CD14-positive monocyte (primary cell): ENCODE data around the gene CSRNP3. TPM values are rescaled to one million over a fixed set of nuclear protein-coding genes. Genes with fewer than 3 reads are reported as not detected.

Source experiments
- DNase-seq, 3 donors: peaks; one replicate each; pipeline ENCODE4 v3.0.0-alpha.2; 2011 to 2022
- H2AFZ ChIP-seq: 2 replicates; pipeline ENCODE4 v1.6.0; 2012; ENCODE audit warnings: mild to moderate bottlenecking, low read depth, low read length, inconsistent platforms; ENCODE audit not compliant: insufficient read depth, poor library complexity, severe bottlenecking
- H3K27ac ChIP-seq, 2 donors: 1 replicate in 1 of 2; 2 replicates in 1 of 2; pipeline ENCODE4 v1.5.1; 2012 to 2013; ENCODE audit warnings: low read length in 2 of 2, control low read depth in 1 of 2, inconsistent platforms in 1 of 2, low read depth in 1 of 2, mild to moderate bottlenecking in 1 of 2
- H3K27me3 ChIP-seq, 2 donors: one replicate each; pipeline versions ENCODE4 v1.6.0 to v1.6.1; 2011 to 2013; ENCODE audit warnings: low read length in 2 of 2; ENCODE audit not compliant: control insufficient read depth in 2 of 2, insufficient read depth in 2 of 2
- H3K36me3 ChIP-seq, 2 donors: replicated peaks in 1 of 2; 1 replicate in 1 of 2; 2 replicates in 1 of 2; pipeline versions ENCODE4 v1.5.1 to v1.6.1; 2012 to 2013; ENCODE audit warnings: low read length in 2 of 2, control low read depth in 1 of 2, inconsistent platforms in 1 of 2, mild to moderate bottlenecking in 1 of 2; ENCODE audit not compliant: insufficient read depth in 2 of 2, control insufficient read depth in 1 of 2
- H3K4me1 ChIP-seq, 2 donors: 1 replicate in 1 of 2; 2 replicates in 1 of 2; pipeline versions ENCODE4 v1.5.1 to v1.6.1; 2012 to 2013; ENCODE audit warnings: low read length in 2 of 2, control low read depth in 1 of 2, inconsistent platforms in 1 of 2, mild to moderate bottlenecking in 1 of 2, moderate library complexity in 1 of 2; ENCODE audit not compliant: insufficient read depth in 2 of 2, control insufficient read depth in 1 of 2
- H3K4me2 ChIP-seq: replicated peaks from 2 replicates; pipeline ENCODE3; 2012; ENCODE audit warnings: low read length, moderate library complexity, mild to moderate bottlenecking; ENCODE audit not compliant: poor library complexity, severe bottlenecking; ENCODE audit errors: extremely low read depth
- H3K4me3 ChIP-seq, 3 experiments: fragments of 200-600 bp in 1 of 3; sonication (generic) in 1 of 3; replicated peaks in 1 of 3; 1 replicate in 2 of 3; 2 replicates in 1 of 3; pipeline ENCODE4 v1.5.1; 2011 to 2013; ENCODE audit warnings: low read length in 3 of 3, mild to moderate bottlenecking in 3 of 3, control low read depth in 2 of 3, low read depth in 2 of 3, inconsistent platforms in 1 of 3, moderate library complexity in 1 of 3
- H3K79me2 ChIP-seq: 2 replicates; pipeline ENCODE4 v1.6.0; 2012; ENCODE audit warnings: mild to moderate bottlenecking, control low read depth, inconsistent platforms, low read length, moderate library complexity; ENCODE audit not compliant: insufficient read depth
- H3K9ac ChIP-seq: 2 replicates; pipeline ENCODE4 v1.6.0; 2017; ENCODE audit warnings: low read length, mild to moderate bottlenecking; ENCODE audit not compliant: insufficient read depth, poor library complexity, severe bottlenecking
- H3K9me3 ChIP-seq, 2 donors: replicated peaks in 1 of 2; 1 replicate in 1 of 2; 2 replicates in 1 of 2; pipeline versions ENCODE4 v1.5.1 to v1.6.1; 2012 to 2013; ENCODE audit warnings: low read length in 2 of 2, control low read depth in 1 of 2; ENCODE audit not compliant: control insufficient read depth in 1 of 2, insufficient read depth in 1 of 2
- H4K20me1 ChIP-seq: 2 replicates; pipeline ENCODE4 v1.6.0; 2012; ENCODE audit warnings: mild to moderate bottlenecking, low read length, control low read depth, moderate library complexity; ENCODE audit not compliant: insufficient read depth
- H3K27ac Mint-ChIP-seq, 7 donors: one replicate each; pipeline ENCODE4 v1.8.0; 2020; ENCODE audit warnings: mild to moderate bottlenecking in 7 of 7, mixed read lengths in 7 of 7, moderate library complexity in 6 of 7, inconsistent platforms in 2 of 7
- H3K27me3 Mint-ChIP-seq, 3 donors: one replicate each; pipeline ENCODE4 v1.8.0; 2021 to 2022; ENCODE audit warnings: low read depth in 3 of 3, mild to moderate bottlenecking in 3 of 3, mixed read lengths in 3 of 3, moderate library complexity in 3 of 3, inconsistent platforms in 1 of 3
- H3K36me3 Mint-ChIP-seq, 2 donors: one replicate each; pipeline ENCODE4 v1.8.0; 2020; ENCODE audit warnings: mixed read lengths in 2 of 2, inconsistent platforms in 1 of 2, mild to moderate bottlenecking in 1 of 2
- H3K4me1 Mint-ChIP-seq: one replicate; pipeline ENCODE4 v1.8.0; 2020; ENCODE audit warnings: mild to moderate bottlenecking, mixed read lengths
- H3K4me3 Mint-ChIP-seq, 2 donors: one replicate each; pipeline ENCODE4 v1.8.0; 2020; ENCODE audit warnings: mild to moderate bottlenecking in 2 of 2, mixed read lengths in 2 of 2, moderate library complexity in 1 of 2
- H3K9me3 Mint-ChIP-seq, 7 donors: one replicate each; pipeline ENCODE4 v1.8.0; 2020 to 2022; ENCODE audit warnings: mixed read lengths in 7 of 7, mild to moderate bottlenecking in 6 of 7, moderate library complexity in 6 of 7, inconsistent platforms in 2 of 7
- WGBS: methylation state at CpG from one replicate; pipeline ENCODE4 v1.1.5; 2013; ENCODE audit warnings: missing lambda C conversion rate; ENCODE audit not compliant: insufficient coverage; 5-methylcytosine and 5-hydroxymethylcytosine counted together
- intact Hi-C, 2 donors: fragments of 100-400 bp; cut with micrococcal nuclease; formaldehyde crosslinking; loops; one replicate each; pipeline versions ENCODE4 v1.15.0 to v1.15.1; 2023
- polyA plus RNA-seq, 3 donors: library from polyadenylated mRNA; depleted of rRNA in 1 of 3; unstranded in 2 of 3; stranded (reverse) in 1 of 3; fragments of 300-500 nt in 2 of 3; fragments of >200 nt in 1 of 3; fragmentation: Illumina TruSeq in 2 of 3; gene quantifications; 1 replicate in 2 of 3; 2 replicates in 1 of 3; pipeline ENCODE4 v1.2.3, GENCODE V29; 2012 to 2021
- TF ChIP-seq, protein P1 (sequence below): fragments of 200-600 bp; IDR thresholded peaks from one replicate; pipeline ENCODE4 v1.8.0; 2022; ENCODE audit warnings: antibody characterized with exemption, mild to moderate bottlenecking

Gene CSRNP3
- polyA plus RNA-seq, 3 donors = not detected

DNA sequence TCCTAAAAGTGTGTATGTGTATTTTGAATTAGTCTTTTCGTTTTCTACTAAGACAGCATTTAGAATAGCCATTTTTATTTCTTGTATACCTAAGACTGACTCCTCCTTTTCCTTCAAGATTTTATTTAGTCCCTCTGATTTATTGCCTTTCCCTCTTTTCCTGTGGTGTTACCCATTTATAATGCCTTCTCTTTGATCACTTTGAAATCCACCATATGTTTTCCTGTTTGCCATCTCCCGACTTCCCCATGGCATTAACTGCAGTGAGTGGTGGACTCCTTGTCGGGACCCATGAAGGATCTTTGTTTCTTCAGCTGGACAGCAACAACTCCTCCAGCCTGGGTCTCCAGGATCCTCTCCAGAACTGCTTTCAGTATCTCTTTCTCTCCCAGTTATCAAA is 160.7 kb downstream of the CSRNP3 start:
- no peak overlapping the region for H3K4me3 Mint-ChIP-seq
- DNase-seq = no peak
- 30% methylated on average over 2 of the region's 3 CpGs for WGBS

GRCh38 chr2:165631089-165631488 is 161.6 kb downstream of the CSRNP3 start:
- intact Hi-C loops = no loop called here
- no CpG with 5 or more reads among the region's 4 CpGs for WGBS
- H3K9me3 ChIP-seq = no peaks in the 10 kb centered on the region

More for the DNA sequence above, 160.7 kb downstream of the CSRNP3 start:
- Histone ChIP-seq H3K36me3 (no peaks in the 10 kb centered on the region), H3K4me2 (no peak overlapping the region), H3K9ac (no peak overlapping the region), H3K9me3 (no peaks in the 10 kb centered on the region), H3K79me2 (no peaks in the 10 kb centered on the region), H3K27me3 (no peaks in the 10 kb centered on the region), H2AFZ (no peak overlapping the region), H3K4me3 (no peak overlapping the region), H4K20me1 (no peaks in the 10 kb centered on the region), H3K27ac (no peak overlapping the region), H3K4me1 (no peaks in the 10 kb centered on the region)
- Mint-ChIP-seq H3K9me3 (peaks cover 0 to 2% (median 0%) of the 10 kb centered on the region in 7 donors), H3K36me3 (no peaks in the 10 kb centered on the region), H3K27me3 (peaks cover 0 to 4% (median 1%) of the 10 kb centered on the region in 3 donors), H3K27ac (no peak overlapping the region), H3K4me1 (no peaks in the 10 kb centered on the region)
- TF ChIP-seq, protein P1, sequence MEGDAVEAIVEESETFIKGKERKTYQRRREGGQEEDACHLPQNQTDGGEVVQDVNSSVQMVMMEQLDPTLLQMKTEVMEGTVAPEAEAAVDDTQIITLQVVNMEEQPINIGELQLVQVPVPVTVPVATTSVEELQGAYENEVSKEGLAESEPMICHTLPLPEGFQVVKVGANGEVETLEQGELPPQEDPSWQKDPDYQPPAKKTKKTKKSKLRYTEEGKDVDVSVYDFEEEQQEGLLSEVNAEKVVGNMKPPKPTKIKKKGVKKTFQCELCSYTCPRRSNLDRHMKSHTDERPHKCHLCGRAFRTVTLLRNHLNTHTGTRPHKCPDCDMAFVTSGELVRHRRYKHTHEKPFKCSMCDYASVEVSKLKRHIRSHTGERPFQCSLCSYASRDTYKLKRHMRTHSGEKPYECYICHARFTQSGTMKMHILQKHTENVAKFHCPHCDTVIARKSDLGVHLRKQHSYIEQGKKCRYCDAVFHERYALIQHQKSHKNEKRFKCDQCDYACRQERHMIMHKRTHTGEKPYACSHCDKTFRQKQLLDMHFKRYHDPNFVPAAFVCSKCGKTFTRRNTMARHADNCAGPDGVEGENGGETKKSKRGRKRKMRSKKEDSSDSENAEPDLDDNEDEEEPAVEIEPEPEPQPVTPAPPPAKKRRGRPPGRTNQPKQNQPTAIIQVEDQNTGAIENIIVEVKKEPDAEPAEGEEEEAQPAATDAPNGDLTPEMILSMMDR = no peak
- intact Hi-C loops = no loop called here

More at GRCh38 chr2:165631089-165631488, 161.6 kb downstream of the CSRNP3 start:
- Histone ChIP-seq H3K4me3 (no peak overlapping the region), H3K9ac (no peak overlapping the region), H3K27me3 (no peaks in the 10 kb centered on the region), H3K4me2 (no peak overlapping the region), H2AFZ (no peak overlapping the region), H3K36me3 (no peaks in the 10 kb centered on the region), H4K20me1 (no peaks in the 10 kb centered on the region), H3K79me2 (no peaks in the 10 kb centered on the region), H3K4me1 (no peaks in the 10 kb centered on the region), H3K27ac (no peak overlapping the region)
- Mint-ChIP-seq H3K4me1 (no peaks in the 10 kb centered on the region), H3K4me3 (no peak overlapping the region), H3K9me3 (peaks cover 0 to 2% (median 0%) of the 10 kb centered on the region in 7 donors), H3K27me3 (peaks cover 0 to 4% (median 2%) of the 10 kb centered on the region in 3 donors), H3K36me3 (no peaks in the 10 kb centered on the region), H3K27ac (no peak overlapping the region)
- TF ChIP-seq, protein P1 = no peak
- DNase-seq = no peak
